CD4-positive, alpha-beta T cell (primary cell): ENCODE measurements around the gene FGFR3. TPM values are rescaled to one million over a fixed set of nuclear protein-coding genes. Genes with fewer than 3 reads are reported as not detected.
A peak's percentile ranks its signal among the peaks of the same experiment; 100 is the strongest.

Experiments used
- ATAC-seq: fragments of 200-7000 bp; cut with Tn5 transposase; one replicate; pipeline ENCODE4 v1.10.0; 2022; ENCODE audit warnings: mild to moderate bottlenecking; ENCODE audit not compliant: poor library complexity
- CTCF ChIA-PET: fragments of 350-600 bp; sonication (Branson Sonifier 250); formaldehyde crosslinking; loops from one replicate; lab custom pipeline; 2021; ENCODE audit warnings: antibody characterized with exemption, inconsistent platforms; lab: Charles Lee
- POLR2A ChIA-PET: fragments of 350-600 bp; sonication (Branson Sonifier 250); formaldehyde crosslinking; loops from one replicate; lab custom pipeline; 2021; ENCODE audit warnings: antibody characterized with exemption, inconsistent platforms; lab: Charles Lee
- DNase-seq, 14 experiments: peaks; one replicate each; pipeline ENCODE4 v3.0.0-alpha.2; 2013 to 2020; ENCODE audit warnings: mixed read lengths in 2 of 14
- H3K27ac ChIP-seq, 2 donors: one replicate each; pipeline versions ENCODE4 v1.5.1 to v1.7.0; 2013; ENCODE audit warnings: low read length in 2 of 2, low read depth in 1 of 2, mild to moderate bottlenecking in 1 of 2
- H3K27me3 ChIP-seq, 2 experiments: 1 replicate in 1 of 2; 2 replicates in 1 of 2; pipeline versions ENCODE4 v1.6.1 to v1.7.0; 2013; ENCODE audit warnings: low read length in 2 of 2, control low read depth in 1 of 2, mild to moderate bottlenecking in 1 of 2, moderate library complexity in 1 of 2; ENCODE audit not compliant: insufficient read depth in 2 of 2, control insufficient read depth in 1 of 2
- H3K36me3 ChIP-seq: one replicate; pipeline ENCODE4 v1.6.1; 2013; ENCODE audit warnings: low read length, control low read depth; ENCODE audit not compliant: insufficient read depth
- H3K4me1 ChIP-seq: one replicate; pipeline ENCODE4 v1.6.1; 2013; ENCODE audit warnings: low read length, control low read depth; ENCODE audit not compliant: insufficient read depth
- H3K4me3 ChIP-seq: one replicate; pipeline ENCODE4 v1.5.1; 2013; ENCODE audit warnings: mild to moderate bottlenecking, low read length, moderate library complexity
- H3K9me3 ChIP-seq, 2 experiments: 1 replicate in 1 of 2; 2 replicates in 1 of 2; pipeline versions ENCODE4 v1.6.1 to v1.7.0; 2013; ENCODE audit warnings: low read length in 2 of 2, mild to moderate bottlenecking in 2 of 2, control low read depth in 1 of 2, moderate library complexity in 1 of 2; ENCODE audit not compliant: control insufficient read depth in 1 of 2, insufficient read depth in 1 of 2
- H3K27ac Mint-ChIP-seq: one replicate; pipeline ENCODE4 v1.8.0; 2020; ENCODE audit warnings: mixed read lengths
- H3K27me3 Mint-ChIP-seq: one replicate; pipeline ENCODE4 v1.8.0; 2021; ENCODE audit warnings: mixed read lengths
- H3K36me3 Mint-ChIP-seq: one replicate; pipeline ENCODE4 v1.8.0; 2021; ENCODE audit warnings: low read depth, mixed read lengths
- H3K4me1 Mint-ChIP-seq: one replicate; pipeline ENCODE4 v1.8.0; 2021; ENCODE audit warnings: low read depth, mixed read lengths
- H3K4me3 Mint-ChIP-seq: one replicate; pipeline ENCODE4 v1.8.0; 2020; ENCODE audit warnings: mild to moderate bottlenecking, mixed read lengths
- H3K9me3 Mint-ChIP-seq: one replicate; pipeline ENCODE4 v1.8.0; 2020; ENCODE audit warnings: mixed read lengths
- CTCF ChIP-seq: fragments of 200-600 bp; IDR thresholded peaks from one replicate; pipeline ENCODE4 v1.8.0; 2022; ENCODE audit warnings: antibody characterized with exemption, mild to moderate bottlenecking
- intact Hi-C, 2 experiments: fragments of 100-400 bp; cut with DNase I in 1 of 2; cut with micrococcal nuclease in 1 of 2; formaldehyde crosslinking; loops; one replicate each; pipeline versions ENCODE4 v1.15.1 to v1.9.0; 2023 to 2025; cut with DNase I, micrococcal nuclease
- total RNA-seq, 174 experiments: library from RNA in 2 of 174; stranded (reverse) in 2 of 174; gene quantifications; one replicate each; pipeline ENCODE4 v1.2.3 and lab custom pipeline; 2021 to 2026

The FGFR3 gene
- total RNA-seq, 2 experiments from 2014 or later, result 0.33 TPM; not detected in 1

GRCh38 chr4:1856071-1856942 lies 63.2 kb downstream of the FGFR3 start, which contains the start of gene LETM1:
Gene LETM1, minus strand, starts transcription at chr4:1856156. Its CDS starts 206 bp downstream, at chr4:1855950.
- intact Hi-C loops, result loop anchor here (1.0 to 10.0 kb wide), 11 partner anchors 14 to 1218 kb away; partner anchors contain the start of genes CFAP99 (in 1 of the 2), FAM53A (in 1 of the 2), GAK (in 1 of the 2) and HTT (in 1 of the 2)
- TF ChIP-seq CTCF, result no peak
- Mint-ChIP-seq H3K36me3 (peaks cover 5% of the 10 kb centered on the region), H3K27ac (peak within 1 kb of the TSS; percentile 76), H3K4me1 (peaks cover 39% of the 10 kb centered on the region), H3K9me3 (no peaks in the 10 kb centered on the region), H3K4me3 (peak within 1 kb of the TSS; percentile 94), H3K27me3 (no peaks in the 10 kb centered on the region)
- ATAC-seq (peak; percentile 97), DNase-seq (peak; percentile 81 to 97 (median 91))
- Histone ChIP-seq H3K4me1 (peaks cover 31% of the 10 kb centered on the region), H3K27me3 (no peaks in the 10 kb centered on the region), H3K9me3 (no peaks in the 10 kb centered on the region), H3K27ac (peak within 1 kb of the TSS in 1 of 2 donors; percentile 5), H3K36me3 (peaks cover 2% of the 10 kb centered on the region), H3K4me3 (peak within 1 kb of the TSS; percentile 75)
- ChIA-PET CTCF (interaction anchor here (0.7 to 1.4 kb wide), 4 partner anchors 14 to 163 kb away, joined by 3 to 5 read pairs (median 4); partner anchors contain the start of genes NSD2 and SLBP), POLR2A (interaction anchor here (0.9 to 3.6 kb wide), 10 partner anchors 10 to 1106 kb away, joined by 3 to 62 read pairs (median 3); partner anchors contain the start of genes NSD2, SLBP, TACC3 and TMEM129)

GRCh38 chr4:1856943-1857699 lies 64.0 kb downstream of the FGFR3 start:
- Histone ChIP-seq H3K27ac (no peak overlapping the region), H3K9me3 (no peaks in the 10 kb centered on the region), H3K36me3 (no peaks in the 10 kb centered on the region), H3K4me3 (peak overlapping the region; percentile 75), H3K4me1 (peaks cover 38% of the 10 kb centered on the region), H3K27me3 (no peaks in the 10 kb centered on the region)
- peaks cover 5% of the 10 kb centered on the region for H3K36me3 Mint-ChIP-seq
- DNase-seq, result no peak
- intact Hi-C loops, result loop anchor here (1.0 to 10.0 kb wide), 11 partner anchors 13 to 1218 kb away; partner anchors contain the start of genes CFAP99 (in 1 of the 2), FAM53A (in 1 of the 2), GAK (in 1 of the 2) and HTT (in 1 of the 2)
- H3K4me1 Mint-ChIP-seq, result peaks cover 38% of the 10 kb centered on the region
- H3K27ac Mint-ChIP-seq, result peak overlapping the region; percentile 67
- ChIA-PET POLR2A (interaction anchor here (0.9 to 3.6 kb wide), 5 partner anchors 9 to 609 kb away, joined by 3 to 62 read pairs (median 3); partner anchors contain the start of genes NSD2, TACC3 and TMEM129), CTCF (interaction anchor here (0.9 to 1.4 kb wide), 3 partner anchors 13 to 145 kb away, joined by 3 to 5 read pairs (median 5); partner anchors contain the start of genes NSD2 and SLBP)
- no peak for ATAC-seq
- H3K27me3 Mint-ChIP-seq, result no peaks in the 10 kb centered on the region
- no peak for TF ChIP-seq CTCF
- H3K4me3 Mint-ChIP-seq, result peak overlapping the region; percentile 87
- no peaks in the 10 kb centered on the region for H3K9me3 Mint-ChIP-seq

- H3K27me3 Mint-ChIP-seq, result no peaks in the 10 kb centered on the region
- DNase-seq (no peak), ATAC-seq (no peak)
- H3K4me3 Mint-ChIP-seq, result no peak overlapping the region
- no peaks in the 10 kb centered on the region for H3K9me3 ChIP-seq
- H3K4me1 Mint-ChIP-seq, result peaks cover 35% of the 10 kb centered on the region
- H3K27ac Mint-ChIP-seq, result no peak overlapping the region
- H3K4me3 ChIP-seq, result no peak overlapping the region
- H3K36me3 ChIP-seq, result no peaks in the 10 kb centered on the region
- no peak overlapping the region for H3K27ac ChIP-seq
- intact Hi-C loops, result loop anchor here (2.0 to 10.0 kb wide), 9 partner anchors 13 to 1217 kb away; partner anchors contain the start of genes CFAP99 (in 1 of the 2), FAM53A (in 1 of the 2), GAK (in 1 of the 2) and HTT (in 1 of the 2)
- peaks cover 2% of the 10 kb centered on the region for H3K36me3 Mint-ChIP-seq
- H3K4me1 ChIP-seq, result peaks cover 46% of the 10 kb centered on the region
- TF ChIP-seq CTCF, result no peak
- H3K9me3 Mint-ChIP-seq, result no peaks in the 10 kb centered on the region
- CTCF ChIA-PET, result no interaction called here
- POLR2A ChIA-PET, result interaction anchor here (3.6 kb wide), 1 partner anchor 12 kb away, joined by 62 read pairs; the partner anchor contains the start of gene NSD2
- no peaks in the 10 kb centered on the region for H3K27me3 ChIP-seq
Measured at GRCh38 chr4:1857931-1858330, 64.8 kb downstream of the FGFR3 start.
